DND-41 (cell line): ENCODE data around the gene RABGGTA.
A peak's percentile ranks its signal among the peaks of the same experiment; 100 is the strongest.

ENCODE experiments used
- ATAC-seq: fragments of 200-7000 bp; cut with Tn5 transposase; 3 replicates; pipeline ENCODE4 v1.9.1; 2021; ENCODE audit warnings: low read depth; ENCODE audit not compliant: insufficient read depth
- DNase-seq: peaks from one replicate; pipeline ENCODE4 v3.0.0-alpha.2; 2020
- H2AFZ ChIP-seq: 2 replicates; pipeline ENCODE4 v1.6.0; 2012; ENCODE audit warnings: low read depth, low read length
- H3K27ac ChIP-seq: 2 replicates; pipeline ENCODE4 v1.5.1; 2012; ENCODE audit warnings: low read length, inconsistent platforms
- H3K27me3 ChIP-seq: fragments of 200-600 bp; sonication (generic); 2 replicates; pipeline ENCODE4 v1.6.0; 2012; ENCODE audit warnings: low read length, mild to moderate bottlenecking, inconsistent platforms; ENCODE audit not compliant: insufficient read depth, poor library complexity
- H3K36me3 ChIP-seq: 2 replicates; pipeline ENCODE4 v1.5.1; 2012; ENCODE audit warnings: low read length, inconsistent platforms; ENCODE audit not compliant: insufficient read depth
- H3K4me1 ChIP-seq: 2 replicates; pipeline ENCODE4 v1.5.1; 2012; ENCODE audit warnings: mild to moderate bottlenecking, low read length; ENCODE audit not compliant: insufficient read depth
- H3K4me2 ChIP-seq: 2 replicates; pipeline ENCODE4 v1.6.0; 2012; ENCODE audit warnings: mild to moderate bottlenecking, moderate library complexity, low read length, inconsistent platforms; ENCODE audit not compliant: insufficient read depth
- H3K4me3 ChIP-seq, 2 experiments: fragments of 200-600 bp in 1 of 2; shearing (Covaris generic) in 1 of 2; 2 replicates each; pipeline ENCODE4 v1.5.1; 2012 to 2016; ENCODE audit warnings: inconsistent platforms in 2 of 2, low read length in 2 of 2, mild to moderate bottlenecking in 2 of 2, low read depth in 1 of 2, moderate library complexity in 1 of 2
- H3K79me2 ChIP-seq: 2 replicates; pipeline ENCODE4 v1.6.0; 2012; ENCODE audit warnings: low read length, inconsistent platforms; ENCODE audit not compliant: insufficient read depth
- H3K9ac ChIP-seq: 2 replicates; pipeline ENCODE4 v1.6.0; 2012; ENCODE audit warnings: low read depth, mild to moderate bottlenecking, inconsistent platforms, low read length, moderate library complexity
- H3K9me3 ChIP-seq: 2 replicates; pipeline ENCODE4 v1.5.1; 2012; ENCODE audit warnings: low read length, moderate library complexity, mild to moderate bottlenecking, inconsistent platforms; ENCODE audit not compliant: insufficient read depth, severe bottlenecking
- H4K20me1 ChIP-seq: 2 replicates; pipeline ENCODE4 v1.6.0; 2012; ENCODE audit warnings: low read length; ENCODE audit not compliant: insufficient read depth
- EZH2 ChIP-seq: IDR thresholded peaks from 3 replicates; pipeline ENCODE4 v1.6.1; 2012; ENCODE audit warnings: borderline replicate concordance, low read depth, mild to moderate bottlenecking, moderate library complexity, low read length, inconsistent platforms; ENCODE audit not compliant: severe bottlenecking
- TF ChIP-seq, protein P1 (sequence below): IDR thresholded peaks from 2 replicates; pipeline ENCODE4 v1.5.1; 2012; ENCODE audit warnings: borderline replicate concordance, low read length, moderate library complexity, mild to moderate bottlenecking; ENCODE audit not compliant: poor library complexity, severe bottlenecking; ENCODE audit errors: extremely low read depth

RABGGTA gene

DNA sequence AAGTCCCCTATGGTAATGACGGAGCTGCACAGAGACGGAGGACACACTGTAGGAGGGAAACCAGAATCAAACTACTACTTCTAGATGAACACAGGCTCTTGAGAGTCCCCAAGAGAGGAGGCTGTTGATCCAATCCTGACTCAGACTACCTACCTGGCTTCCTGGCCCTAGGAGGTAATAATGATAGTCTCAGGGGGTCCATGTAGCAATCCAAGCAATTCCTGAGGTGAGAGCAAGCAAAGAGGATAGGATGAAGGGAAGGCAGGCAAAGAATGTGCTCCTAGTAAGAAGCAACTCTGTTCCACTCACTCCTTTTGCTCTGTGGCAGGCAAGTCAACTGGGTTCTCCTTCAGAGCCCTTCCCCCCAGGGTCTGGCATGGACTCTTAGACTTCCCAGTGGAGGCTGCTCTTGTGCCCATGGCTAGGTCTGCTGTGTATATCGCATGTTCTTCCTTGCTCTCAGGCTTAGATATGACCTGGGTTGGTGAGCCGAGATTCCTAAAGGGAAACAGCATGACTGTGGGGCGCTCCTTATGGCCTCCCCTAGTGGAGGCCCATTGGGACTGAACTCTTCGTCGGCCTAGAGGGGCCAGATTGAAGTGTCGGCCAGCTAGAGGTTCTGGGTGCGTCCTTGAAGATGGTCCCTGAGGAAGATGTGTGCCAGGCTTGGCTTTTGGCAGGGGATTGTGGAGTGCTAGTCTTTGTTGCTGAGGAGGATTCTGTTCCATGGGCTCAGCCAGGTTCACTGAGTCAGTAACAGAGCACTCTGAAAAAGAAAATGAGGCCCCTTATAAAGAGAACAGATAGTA, 31.1 kb downstream of the RABGGTA start:
- Histone ChIP-seq H3K4me3 (peak overlapping the region in 1 of 2 experiments; percentile 5; a peak in 1 of 4 replicates), H3K9ac (peak overlapping the region; percentile 69; the same call in 1 of the 2 replicates), H3K4me2 (peak overlapping the region; percentile 86), H3K79me2 (peaks cover 33% of the 10 kb centered on the region), H3K27ac (peak overlapping the region; percentile 19; the same call in 1 of the 2 replicates), H2AFZ (no peak overlapping the region), H3K36me3 (peaks cover 58% of the 10 kb centered on the region), H3K4me1 (peaks cover 46% of the 10 kb centered on the region), H4K20me1 (peaks cover 15% of the 10 kb centered on the region), H3K9me3 (no peaks in the 10 kb centered on the region), H3K27me3 (no peaks in the 10 kb centered on the region)
- TF ChIP-seq EZH2, result no peak
- TF ChIP-seq, protein P1, sequence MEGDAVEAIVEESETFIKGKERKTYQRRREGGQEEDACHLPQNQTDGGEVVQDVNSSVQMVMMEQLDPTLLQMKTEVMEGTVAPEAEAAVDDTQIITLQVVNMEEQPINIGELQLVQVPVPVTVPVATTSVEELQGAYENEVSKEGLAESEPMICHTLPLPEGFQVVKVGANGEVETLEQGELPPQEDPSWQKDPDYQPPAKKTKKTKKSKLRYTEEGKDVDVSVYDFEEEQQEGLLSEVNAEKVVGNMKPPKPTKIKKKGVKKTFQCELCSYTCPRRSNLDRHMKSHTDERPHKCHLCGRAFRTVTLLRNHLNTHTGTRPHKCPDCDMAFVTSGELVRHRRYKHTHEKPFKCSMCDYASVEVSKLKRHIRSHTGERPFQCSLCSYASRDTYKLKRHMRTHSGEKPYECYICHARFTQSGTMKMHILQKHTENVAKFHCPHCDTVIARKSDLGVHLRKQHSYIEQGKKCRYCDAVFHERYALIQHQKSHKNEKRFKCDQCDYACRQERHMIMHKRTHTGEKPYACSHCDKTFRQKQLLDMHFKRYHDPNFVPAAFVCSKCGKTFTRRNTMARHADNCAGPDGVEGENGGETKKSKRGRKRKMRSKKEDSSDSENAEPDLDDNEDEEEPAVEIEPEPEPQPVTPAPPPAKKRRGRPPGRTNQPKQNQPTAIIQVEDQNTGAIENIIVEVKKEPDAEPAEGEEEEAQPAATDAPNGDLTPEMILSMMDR, result no peak
- DNase-seq (no peak), ATAC-seq (no peak)

GRCh38 chr14:24238527-24239037, 32.8 kb downstream of the RABGGTA start:
- Histone ChIP-seq H3K79me2 (peaks cover 50% of the 10 kb centered on the region), H3K9ac (no peak overlapping the region), H4K20me1 (peaks cover 15% of the 10 kb centered on the region), H3K4me1 (peaks cover 59% of the 10 kb centered on the region), H3K36me3 (peaks cover 73% of the 10 kb centered on the region), H3K27ac (no peak overlapping the region), H3K27me3 (no peaks in the 10 kb centered on the region), H3K4me2 (no peak overlapping the region), H3K9me3 (no peaks in the 10 kb centered on the region), H2AFZ (no peak overlapping the region), H3K4me3 (no peak overlapping the region)
- ATAC-seq (no peak), DNase-seq (no peak)
- TF ChIP-seq, protein P1, result no peak
- no peak for TF ChIP-seq EZH2

DNA sequence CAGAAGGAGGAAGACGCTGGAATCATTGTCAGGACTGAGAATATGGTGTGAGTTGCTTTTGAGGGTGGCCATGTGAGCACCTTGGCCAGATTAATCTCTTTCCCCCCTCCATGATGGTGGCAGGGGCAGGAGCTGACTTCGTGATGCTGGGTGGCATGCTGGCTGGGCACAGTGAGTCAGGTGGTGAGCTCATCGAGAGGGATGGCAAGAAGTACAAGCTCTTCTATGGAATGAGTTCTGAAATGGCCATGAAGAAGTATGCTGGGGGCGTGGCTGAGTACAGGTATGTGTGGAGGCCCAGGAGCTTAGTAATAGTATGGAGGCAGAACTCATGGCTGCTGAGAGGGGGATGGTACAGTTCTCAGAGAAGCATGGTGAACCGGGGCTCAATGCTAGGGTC, 33.3 kb downstream of the RABGGTA start:
- Histone ChIP-seq H3K4me3 (no peak overlapping the region), H3K4me2 (no peak overlapping the region), H3K27ac (no peak overlapping the region), H3K4me1 (peaks cover 59% of the 10 kb centered on the region), H3K36me3 (peaks cover 75% of the 10 kb centered on the region), H3K9ac (no peak overlapping the region), H2AFZ (no peak overlapping the region), H4K20me1 (peaks cover 15% of the 10 kb centered on the region), H3K79me2 (peaks cover 55% of the 10 kb centered on the region), H3K27me3 (no peaks in the 10 kb centered on the region), H3K9me3 (no peaks in the 10 kb centered on the region)
- ATAC-seq, result no peak
- TF ChIP-seq, protein P1, result no peak
- TF ChIP-seq EZH2, result no peak
- no peak for DNase-seq
